ENCODE measurements around the gene ZNF333.

DNA sequence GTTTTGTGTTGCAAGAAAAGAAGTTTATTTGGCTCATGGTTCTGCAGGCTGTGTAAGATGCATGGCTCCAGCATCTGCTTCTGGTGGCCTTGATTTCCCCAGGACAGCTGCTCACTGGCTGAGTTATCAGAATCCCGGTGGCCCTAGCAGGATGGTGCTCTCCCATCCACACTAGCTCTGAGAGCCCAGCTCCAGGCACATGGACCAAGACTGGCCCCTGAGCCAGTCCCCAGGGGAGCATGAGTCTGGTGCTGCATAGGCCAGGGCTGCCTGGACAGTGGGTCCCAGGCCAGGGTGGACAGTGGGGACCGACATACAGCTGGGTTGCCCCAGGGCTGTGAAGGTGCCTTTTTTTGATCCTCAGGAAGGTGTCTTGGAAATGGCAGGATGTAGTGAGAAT lies 78.2 kb downstream of the ZNF333 start:
- TF ChIP-seq, protein P1, sequence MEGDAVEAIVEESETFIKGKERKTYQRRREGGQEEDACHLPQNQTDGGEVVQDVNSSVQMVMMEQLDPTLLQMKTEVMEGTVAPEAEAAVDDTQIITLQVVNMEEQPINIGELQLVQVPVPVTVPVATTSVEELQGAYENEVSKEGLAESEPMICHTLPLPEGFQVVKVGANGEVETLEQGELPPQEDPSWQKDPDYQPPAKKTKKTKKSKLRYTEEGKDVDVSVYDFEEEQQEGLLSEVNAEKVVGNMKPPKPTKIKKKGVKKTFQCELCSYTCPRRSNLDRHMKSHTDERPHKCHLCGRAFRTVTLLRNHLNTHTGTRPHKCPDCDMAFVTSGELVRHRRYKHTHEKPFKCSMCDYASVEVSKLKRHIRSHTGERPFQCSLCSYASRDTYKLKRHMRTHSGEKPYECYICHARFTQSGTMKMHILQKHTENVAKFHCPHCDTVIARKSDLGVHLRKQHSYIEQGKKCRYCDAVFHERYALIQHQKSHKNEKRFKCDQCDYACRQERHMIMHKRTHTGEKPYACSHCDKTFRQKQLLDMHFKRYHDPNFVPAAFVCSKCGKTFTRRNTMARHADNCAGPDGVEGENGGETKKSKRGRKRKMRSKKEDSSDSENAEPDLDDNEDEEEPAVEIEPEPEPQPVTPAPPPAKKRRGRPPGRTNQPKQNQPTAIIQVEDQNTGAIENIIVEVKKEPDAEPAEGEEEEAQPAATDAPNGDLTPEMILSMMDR (IDR thresholded peaks at IDR 0.05; ENCODE audit: insufficient read depth, low read length), result no peak
- no peak for TF ChIP-seq POLR2AphosphoS5 (IDR thresholded peaks at IDR 0.05; ENCODE audit: low read depth)
- TF ChIP-seq, protein P2, sequence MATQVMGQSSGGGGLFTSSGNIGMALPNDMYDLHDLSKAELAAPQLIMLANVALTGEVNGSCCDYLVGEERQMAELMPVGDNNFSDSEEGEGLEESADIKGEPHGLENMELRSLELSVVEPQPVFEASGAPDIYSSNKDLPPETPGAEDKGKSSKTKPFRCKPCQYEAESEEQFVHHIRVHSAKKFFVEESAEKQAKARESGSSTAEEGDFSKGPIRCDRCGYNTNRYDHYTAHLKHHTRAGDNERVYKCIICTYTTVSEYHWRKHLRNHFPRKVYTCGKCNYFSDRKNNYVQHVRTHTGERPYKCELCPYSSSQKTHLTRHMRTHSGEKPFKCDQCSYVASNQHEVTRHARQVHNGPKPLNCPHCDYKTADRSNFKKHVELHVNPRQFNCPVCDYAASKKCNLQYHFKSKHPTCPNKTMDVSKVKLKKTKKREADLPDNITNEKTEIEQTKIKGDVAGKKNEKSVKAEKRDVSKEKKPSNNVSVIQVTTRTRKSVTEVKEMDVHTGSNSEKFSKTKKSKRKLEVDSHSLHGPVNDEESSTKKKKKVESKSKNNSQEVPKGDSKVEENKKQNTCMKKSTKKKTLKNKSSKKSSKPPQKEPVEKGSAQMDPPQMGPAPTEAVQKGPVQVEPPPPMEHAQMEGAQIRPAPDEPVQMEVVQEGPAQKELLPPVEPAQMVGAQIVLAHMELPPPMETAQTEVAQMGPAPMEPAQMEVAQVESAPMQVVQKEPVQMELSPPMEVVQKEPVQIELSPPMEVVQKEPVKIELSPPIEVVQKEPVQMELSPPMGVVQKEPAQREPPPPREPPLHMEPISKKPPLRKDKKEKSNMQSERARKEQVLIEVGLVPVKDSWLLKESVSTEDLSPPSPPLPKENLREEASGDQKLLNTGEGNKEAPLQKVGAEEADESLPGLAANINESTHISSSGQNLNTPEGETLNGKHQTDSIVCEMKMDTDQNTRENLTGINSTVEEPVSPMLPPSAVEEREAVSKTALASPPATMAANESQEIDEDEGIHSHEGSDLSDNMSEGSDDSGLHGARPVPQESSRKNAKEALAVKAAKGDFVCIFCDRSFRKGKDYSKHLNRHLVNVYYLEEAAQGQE (IDR thresholded peaks at IDR 0.05; ENCODE audit: insufficient replicate concordance, low read depth), result no peak
